K562 treated with DMSO at 1 percent for 24 hours (cell line): ENCODE results near the gene ARL4C. TPM values are rescaled to one million over a fixed set of nuclear protein-coding genes. Genes with fewer than 3 reads are reported as not detected.

ENCODE experiments used
- total RNA-seq: library from RNA; unstranded; fragments of 300-600 nt; gene quantifications from 2 replicates; pipeline ENCODE4 v1.2.3, GENCODE V29; 2022; ENCODE audit warnings: low read depth; ENCODE audit not compliant: insufficient read depth

The ARL4C gene
- total RNA-seq = 0.24 and 0.27 TPM in 2 replicates

GRCh38 chr2:234496835-234497593 is at the start of gene ARL4C:
Gene ARL4C, minus strand, starts transcription at chr2:234497081. Its CDS starts 495 bp downstream, at chr2:234496586.

